ENCODE data around the gene HAND2.

- TF ChIP-seq, protein P1, sequence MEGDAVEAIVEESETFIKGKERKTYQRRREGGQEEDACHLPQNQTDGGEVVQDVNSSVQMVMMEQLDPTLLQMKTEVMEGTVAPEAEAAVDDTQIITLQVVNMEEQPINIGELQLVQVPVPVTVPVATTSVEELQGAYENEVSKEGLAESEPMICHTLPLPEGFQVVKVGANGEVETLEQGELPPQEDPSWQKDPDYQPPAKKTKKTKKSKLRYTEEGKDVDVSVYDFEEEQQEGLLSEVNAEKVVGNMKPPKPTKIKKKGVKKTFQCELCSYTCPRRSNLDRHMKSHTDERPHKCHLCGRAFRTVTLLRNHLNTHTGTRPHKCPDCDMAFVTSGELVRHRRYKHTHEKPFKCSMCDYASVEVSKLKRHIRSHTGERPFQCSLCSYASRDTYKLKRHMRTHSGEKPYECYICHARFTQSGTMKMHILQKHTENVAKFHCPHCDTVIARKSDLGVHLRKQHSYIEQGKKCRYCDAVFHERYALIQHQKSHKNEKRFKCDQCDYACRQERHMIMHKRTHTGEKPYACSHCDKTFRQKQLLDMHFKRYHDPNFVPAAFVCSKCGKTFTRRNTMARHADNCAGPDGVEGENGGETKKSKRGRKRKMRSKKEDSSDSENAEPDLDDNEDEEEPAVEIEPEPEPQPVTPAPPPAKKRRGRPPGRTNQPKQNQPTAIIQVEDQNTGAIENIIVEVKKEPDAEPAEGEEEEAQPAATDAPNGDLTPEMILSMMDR (IDR thresholded peaks at IDR 0.05; ENCODE audit: borderline replicate concordance, extremely low read depth, low read length, poor library complexity, severe bottlenecking), result no peak
- no peak for TF ChIP-seq EZH2 (IDR thresholded peaks at IDR 0.05; ENCODE audit: borderline replicate concordance, low read depth, low read length, severe bottlenecking)
Observed at GRCh38 chr4:173509036-173510001, 20.7 kb downstream of the HAND2 start.

Measured in DND-41 (cell line).